Activated CD8-positive, alpha-beta memory T cell treated with anti-CD3 and anti-CD28 coated beads, Interleukin-2, amount 10 ng/mL, durations not matched to agents 7 days and 5 days (primary cell): ENCODE results near the gene POMGNT2. TPM values are rescaled to one million over a fixed set of nuclear protein-coding genes. Genes with fewer than 3 reads are reported as not detected.
"Not testable (repeated sequence)": the region's sequence is repeated elsewhere in the genome, so short reads cannot be mapped to it uniquely, and the experiment has no call there.

Source experiments
- ATAC-seq: fragments of 150-1000 bp; cut with Tn5 transposase; one replicate; pipeline ENCODE4 v1.10.0; 2021; ENCODE audit warnings: moderate library complexity
- CTCF ChIA-PET: fragments of 350-600 bp; sonication (Branson Sonifier 250); formaldehyde crosslinking; loops from one replicate; lab custom pipeline; 2021; ENCODE audit warnings: antibody characterized with exemption; lab: Charles Lee
- DNase-seq: peaks from one replicate; pipeline ENCODE4 v3.0.0-alpha.2; 2020
- H3K27ac Mint-ChIP-seq: one replicate; pipeline ENCODE4 v1.8.0; 2021; ENCODE audit warnings: mild to moderate bottlenecking, mixed read lengths
- H3K27me3 Mint-ChIP-seq: one replicate; pipeline ENCODE4 v1.8.0; 2021; ENCODE audit warnings: mixed read lengths
- H3K36me3 Mint-ChIP-seq: one replicate; pipeline ENCODE4 v1.8.0; 2021; ENCODE audit warnings: mild to moderate bottlenecking, mixed read lengths
- H3K4me1 Mint-ChIP-seq: one replicate; pipeline ENCODE4 v1.8.0; 2021; ENCODE audit warnings: mixed read lengths
- H3K4me3 Mint-ChIP-seq: one replicate; pipeline ENCODE4 v1.8.0; 2021; ENCODE audit warnings: mild to moderate bottlenecking, moderate library complexity, mixed read lengths
- H3K9me3 Mint-ChIP-seq: one replicate; pipeline ENCODE4 v1.8.0; 2022; ENCODE audit warnings: low read depth, mixed read lengths
- total RNA-seq, 2 experiments: library from RNA; stranded (reverse); gene quantifications; one replicate each; pipeline ENCODE4 v1.2.3, GENCODE V29; 2021

The POMGNT2 gene
- total RNA-seq, 2 experiments from 2014 or later, result 6.9 to 9.0 TPM

GRCh38 chr3:43062040-43062563, 43.8 kb downstream of the POMGNT2 start:
- DNase-seq (no peak), ATAC-seq (no peak)
- H3K4me1 Mint-ChIP-seq, result no peaks in the 10 kb centered on the region
- H3K27me3 Mint-ChIP-seq, result no peaks in the 10 kb centered on the region
- no peak overlapping the region for H3K4me3 Mint-ChIP-seq
- no peak overlapping the region for H3K27ac Mint-ChIP-seq
- no peaks in the 10 kb centered on the region for H3K36me3 Mint-ChIP-seq
- peaks cover 2% of the 10 kb centered on the region for H3K9me3 Mint-ChIP-seq
- CTCF ChIA-PET, result no interaction called here

GRCh38 chr3:43061101-43061895, 44.6 kb downstream of the POMGNT2 start:
- H3K4me3 Mint-ChIP-seq, result no peak overlapping the region
- H3K9me3 Mint-ChIP-seq, result peaks cover 2% of the 10 kb centered on the region
- no peaks in the 10 kb centered on the region for H3K27me3 Mint-ChIP-seq
- ATAC-seq (no peak), DNase-seq (peak; percentile 31)
- no peak overlapping the region for H3K27ac Mint-ChIP-seq
- CTCF ChIA-PET, result no interaction called here
- no peaks in the 10 kb centered on the region for H3K36me3 Mint-ChIP-seq
- H3K4me1 Mint-ChIP-seq, result no peaks in the 10 kb centered on the region

DNA sequence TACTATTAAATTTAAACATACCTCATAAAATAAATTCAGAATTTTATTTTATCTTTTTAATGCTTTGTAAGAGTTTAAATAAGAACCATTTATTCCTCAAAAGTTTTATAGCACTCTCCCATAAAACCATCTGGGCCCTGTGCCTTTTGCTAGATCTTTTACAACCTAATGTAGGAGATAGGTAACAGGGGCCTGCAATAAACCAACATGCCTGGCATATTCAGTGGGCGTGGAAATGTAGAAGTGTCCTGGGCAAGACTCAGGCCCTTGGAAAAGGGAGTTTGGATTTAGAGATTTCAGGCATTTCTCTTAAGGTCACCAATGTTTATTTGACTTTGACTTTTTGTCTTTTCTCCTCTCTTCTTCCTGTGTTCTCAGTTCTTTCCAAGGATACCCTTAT, 46.4 kb downstream of the POMGNT2 start:
- CTCF ChIA-PET, result no interaction called here
- Mint-ChIP-seq H3K27me3 (no peaks in the 10 kb centered on the region), H3K4me1 (no peaks in the 10 kb centered on the region), H3K9me3 (peaks cover 2% of the 10 kb centered on the region), H3K27ac (no peak overlapping the region), H3K36me3 (no peaks in the 10 kb centered on the region), H3K4me3 (no peak overlapping the region)
- DNase-seq (peak; percentile 7), ATAC-seq (no peak)

- Mint-ChIP-seq H3K9me3 (no peaks in the 10 kb centered on the region), H3K4me1 (no peaks in the 10 kb centered on the region), H3K27ac (no peak overlapping the region), H3K27me3 (peaks cover 3% of the 10 kb centered on the region), H3K4me3 (no peak overlapping the region), H3K36me3 (peaks cover 2% of the 10 kb centered on the region)
- DNase-seq (peak; percentile 28), ATAC-seq (no peak)
- CTCF ChIA-PET, result no interaction called here
These were observed 49.8 kb downstream of the POMGNT2 start for GRCh38 chr3:43055806-43056770.

DNA sequence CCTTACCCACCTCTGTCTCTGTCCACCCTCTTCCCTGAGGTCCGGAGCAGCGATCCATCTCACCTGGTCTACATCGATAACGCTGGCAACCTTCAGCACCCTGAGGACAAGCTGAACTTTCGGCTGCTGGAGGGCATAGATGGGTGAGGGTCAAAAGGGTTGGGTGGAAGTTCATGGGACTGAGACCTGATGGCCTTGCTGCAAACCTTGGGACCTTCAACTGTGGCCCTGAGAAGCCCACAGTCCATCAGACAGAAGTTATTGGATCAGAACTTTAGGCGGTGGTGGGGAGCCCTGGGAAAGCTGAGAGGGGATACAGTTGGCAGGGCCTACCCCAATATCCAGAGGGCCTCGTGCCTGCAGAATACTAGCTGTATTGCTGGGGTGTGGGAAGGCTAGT, 50.5 kb downstream of the POMGNT2 start:
- H3K27ac Mint-ChIP-seq, result no peak overlapping the region

GRCh38 chr3:43054754-43055153, 51.1 kb downstream of the POMGNT2 start:
- ATAC-seq, result no peak
- H3K9me3 Mint-ChIP-seq, result no peaks in the 10 kb centered on the region
- peaks cover 3% of the 10 kb centered on the region for H3K36me3 Mint-ChIP-seq
- H3K4me3 Mint-ChIP-seq, result no peak overlapping the region
- H3K27me3 Mint-ChIP-seq, result peaks cover 3% of the 10 kb centered on the region
- DNase-seq, result peak; percentile 37
- CTCF ChIA-PET, result no interaction called here
- no peak overlapping the region for H3K27ac Mint-ChIP-seq
- no peaks in the 10 kb centered on the region for H3K4me1 Mint-ChIP-seq

More for the DNA sequence above, 50.5 kb downstream of the POMGNT2 start:
- Mint-ChIP-seq H3K27me3 (peaks cover 3% of the 10 kb centered on the region), H3K9me3 (no peaks in the 10 kb centered on the region), H3K36me3 (peaks cover 2% of the 10 kb centered on the region), H3K4me3 (no peak overlapping the region), H3K4me1 (no peaks in the 10 kb centered on the region)
- ATAC-seq (no peak), DNase-seq (no peak)
- CTCF ChIA-PET, result no interaction called here

GRCh38 chr3:43053291-43053690, 52.6 kb downstream of the POMGNT2 start:
- Mint-ChIP-seq H3K4me3 (no peak overlapping the region), H3K4me1 (no peaks in the 10 kb centered on the region), H3K36me3 (peaks cover 3% of the 10 kb centered on the region), H3K9me3 (no peaks in the 10 kb centered on the region), H3K27ac (no peak overlapping the region), H3K27me3 (peaks cover 3% of the 10 kb centered on the region)
- DNase-seq, result peak; percentile 16
- CTCF ChIA-PET, result no interaction called here
- ATAC-seq, result no peak

GRCh38 chr3:43048470-43048869, 57.4 kb downstream of the POMGNT2 start:
- DNase-seq (peak; percentile 19), ATAC-seq (no peak)
- Mint-ChIP-seq H3K4me1 (no peaks in the 10 kb centered on the region), H3K27ac (no peak overlapping the region), H3K36me3 (peaks cover 3% of the 10 kb centered on the region), H3K27me3 (peaks cover 3% of the 10 kb centered on the region), H3K9me3 (peaks cover 16% of the 10 kb centered on the region), H3K4me3 (no peak overlapping the region)
- CTCF ChIA-PET, result no interaction called here

- Mint-ChIP-seq H3K36me3 (peaks cover 2% of the 10 kb centered on the region), H3K4me3 (no peak overlapping the region), H3K4me1 (no peaks in the 10 kb centered on the region), H3K9me3 (peaks cover 16% of the 10 kb centered on the region), H3K27me3 (no peaks in the 10 kb centered on the region), H3K27ac (no peak overlapping the region)
- ATAC-seq (no peak), DNase-seq (no peak)
- CTCF ChIA-PET, result interaction anchor here (1.5 kb wide), 1 partner anchor 11 kb away, joined by 4 read pairs; no protein-coding TSS in a partner anchor
These were observed 59.3 kb downstream of the POMGNT2 start for GRCh38 chr3:43046583-43046982.

DNA sequence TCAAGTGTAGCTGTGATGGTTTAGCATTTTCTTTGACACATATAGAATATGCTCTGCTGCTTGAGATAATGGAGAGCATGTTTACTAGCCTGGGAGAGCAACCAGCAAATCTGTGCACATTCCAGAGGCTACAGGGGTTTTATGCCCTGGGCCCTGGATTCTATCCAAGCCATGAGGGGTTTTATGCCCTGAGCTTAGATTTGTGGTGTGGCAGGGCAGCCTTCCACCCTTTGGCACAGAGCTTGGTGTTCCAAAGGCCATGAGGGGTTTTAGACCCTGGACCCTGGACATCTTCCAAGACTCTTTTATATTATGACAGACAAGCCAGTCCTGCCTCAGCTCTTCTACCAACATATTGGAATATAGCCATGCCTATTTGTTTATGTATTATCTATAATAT, 60.8 kb downstream of the POMGNT2 start:
- H3K36me3 Mint-ChIP-seq, H3K4me3 Mint-ChIP-seq, H3K27me3 Mint-ChIP-seq, H3K4me1 Mint-ChIP-seq, H3K27ac Mint-ChIP-seq, CTCF ChIA-PET, ATAC-seq: not testable (repeated sequence)
- peak; percentile 19 for DNase-seq
- H3K9me3 Mint-ChIP-seq, result peaks cover 16% of the 10 kb centered on the region

GRCh38 chr3:43043793-43044192, 62.1 kb downstream of the POMGNT2 start:
- H3K36me3 Mint-ChIP-seq, result no peaks in the 10 kb centered on the region
- CTCF ChIA-PET, result no interaction called here
- DNase-seq (no peak), ATAC-seq (no peak)
- no peaks in the 10 kb centered on the region for H3K4me1 Mint-ChIP-seq
- peaks cover 16% of the 10 kb centered on the region for H3K9me3 Mint-ChIP-seq
- H3K27ac Mint-ChIP-seq, result no peak overlapping the region
- no peak overlapping the region for H3K4me3 Mint-ChIP-seq
- no peaks in the 10 kb centered on the region for H3K27me3 Mint-ChIP-seq

GRCh38 chr3:43043071-43043766, 62.7 kb downstream of the POMGNT2 start:
- DNase-seq, result no peak

DNA sequence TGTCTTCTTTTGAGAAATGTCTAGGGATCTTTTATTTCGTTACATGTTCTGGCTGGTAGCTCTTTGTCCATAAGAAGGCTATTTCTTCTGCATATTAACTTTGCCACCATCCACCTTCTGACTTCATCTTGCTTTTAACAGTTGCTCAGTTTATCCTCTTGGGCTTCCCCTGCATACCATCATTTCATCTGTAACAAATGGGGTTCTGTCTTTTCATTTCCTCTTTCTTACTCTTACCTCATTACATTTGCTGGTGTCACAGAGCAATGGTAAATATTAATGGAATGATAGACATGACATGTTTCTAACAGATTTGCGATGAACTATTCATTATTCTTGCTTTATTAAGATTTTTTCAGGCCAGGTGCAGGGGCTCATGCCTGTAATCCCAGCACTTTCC, 64.4 kb downstream of the POMGNT2 start:
- ATAC-seq (no peak), DNase-seq (no peak)
- Mint-ChIP-seq H3K9me3 (peaks cover 11% of the 10 kb centered on the region), H3K27me3 (peaks cover 5% of the 10 kb centered on the region), H3K36me3 (no peaks in the 10 kb centered on the region), H3K4me1 (peaks cover 11% of the 10 kb centered on the region), H3K27ac (no peak overlapping the region), H3K4me3 (no peak overlapping the region)
- CTCF ChIA-PET, result no interaction called here

More at GRCh38 chr3:43043071-43043766, 62.7 kb downstream of the POMGNT2 start:
- peaks cover 2% of the 10 kb centered on the region for H3K27me3 Mint-ChIP-seq
- no peak overlapping the region for H3K4me3 Mint-ChIP-seq
- CTCF ChIA-PET, result no interaction called here
- no peak overlapping the region for H3K27ac Mint-ChIP-seq
- ATAC-seq, result no peak
- H3K36me3 Mint-ChIP-seq, result no peaks in the 10 kb centered on the region
- H3K4me1 Mint-ChIP-seq, result peaks cover 5% of the 10 kb centered on the region
- H3K9me3 Mint-ChIP-seq, result peaks cover 16% of the 10 kb centered on the region
